Stimulated activated CD4-positive, alpha-beta T cell treated with anti-CD3 and anti-CD28 coated beads, Interleukin-4, amount 100 ng/mL, for 48 hours (primary cell): ENCODE measurements around the gene GPR63.

Source experiments
- DNase-seq, 2 donors: peaks; one replicate each; pipeline ENCODE4 v3.0.0-alpha.2; 2020; ENCODE audit warnings: low read depth in 2 of 2

Gene GPR63

DNA sequence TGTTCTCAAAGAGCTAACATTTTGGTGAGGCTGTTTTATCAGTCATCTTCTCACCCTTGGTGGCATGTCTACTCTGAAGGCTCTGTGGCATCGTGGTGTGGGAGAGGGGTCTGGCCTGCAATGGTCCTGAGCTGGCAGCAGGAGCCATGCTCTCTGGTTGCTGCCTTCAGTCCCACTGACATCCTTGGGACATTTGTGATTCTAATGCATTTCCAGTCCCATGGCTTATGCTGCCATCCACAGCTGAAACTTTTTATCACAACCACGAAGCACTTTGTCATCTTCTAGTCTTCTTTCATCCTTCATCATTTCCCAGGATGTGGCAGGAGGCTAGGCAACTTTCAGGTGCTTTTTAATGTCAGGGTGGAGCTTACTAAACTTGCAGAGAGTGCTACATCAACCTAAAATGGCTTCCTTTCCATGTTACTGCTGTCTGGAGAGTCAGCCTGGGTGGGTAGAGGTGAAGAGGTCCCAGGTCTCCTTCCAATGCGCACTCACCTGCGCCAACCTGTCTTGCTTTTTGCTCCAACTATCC, 77.1 kb downstream of the GPR63 start:
- DNase-seq = no peak

DNA sequence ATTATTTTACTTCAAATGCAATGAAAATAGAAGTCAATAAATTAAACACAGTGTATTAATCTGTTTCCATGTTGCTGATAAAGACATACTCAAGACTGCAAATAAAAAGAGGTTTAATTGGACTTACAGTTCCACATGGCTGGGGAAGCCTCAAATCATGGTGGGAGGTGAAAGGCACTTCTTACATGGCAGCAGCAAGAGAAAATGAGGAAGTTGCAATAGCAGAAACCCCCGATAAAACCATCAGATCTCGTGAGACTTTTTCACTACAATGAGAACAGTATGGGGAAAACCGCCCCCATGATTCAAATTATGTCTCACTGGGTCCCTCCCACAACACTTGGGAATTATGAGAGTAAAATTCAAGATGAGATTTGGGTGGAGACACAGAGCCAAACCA, 82.2 kb downstream of the GPR63 start:
- DNase-seq = no peak

DNA sequence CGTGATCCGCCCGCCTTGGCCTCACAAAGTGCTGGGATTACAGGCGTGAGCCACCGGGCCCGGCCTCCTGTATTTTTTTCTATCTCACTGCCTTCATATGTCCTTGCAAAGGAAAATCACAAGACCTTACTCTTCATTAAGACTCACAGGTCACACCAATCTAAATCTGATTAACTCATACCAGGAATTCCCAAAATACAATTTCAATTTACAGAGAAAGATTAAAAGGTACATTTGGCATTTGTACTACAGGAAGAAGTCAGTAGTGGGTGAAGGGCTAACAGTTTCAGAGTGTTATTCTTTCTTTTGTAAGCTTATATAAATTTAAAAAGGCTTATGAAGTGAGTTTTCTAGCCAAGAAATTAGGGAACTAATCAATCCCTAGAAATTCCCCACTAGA, 87.4 kb downstream of the GPR63 start:
- DNase-seq = no peak
